ENCODE data around the gene NUDT9. TPM values are rescaled to one million over a fixed set of nuclear protein-coding genes. Genes with fewer than 3 reads are reported as not detected.
"Not testable (repeated sequence)": the region's sequence is repeated elsewhere in the genome, so short reads cannot be mapped to it uniquely, and the experiment has no call there.

NUDT9 gene
- total RNA-seq, 1 experiment from 2014 or later = 16.8 TPM

DNA sequence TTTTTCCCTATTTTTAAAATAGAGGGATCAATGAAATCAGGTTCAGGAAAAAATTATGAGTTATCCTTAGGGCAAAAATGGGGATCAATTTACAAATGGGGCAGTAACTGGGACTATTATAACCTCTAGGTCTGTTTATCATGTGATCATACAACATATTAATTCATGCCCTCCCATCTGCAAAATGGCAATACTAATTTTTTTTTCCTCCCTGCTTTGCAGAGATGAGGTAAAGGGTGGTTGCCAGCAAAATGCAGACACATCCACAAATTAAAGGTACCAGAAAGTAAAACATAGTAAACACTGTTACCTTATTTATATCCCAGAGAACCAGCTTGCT lies 31.9 kb upstream of the NUDT9 start:
- TSS peak; percentile 86 for BruUV-seq (replicated peaks)
- no peak for TF ChIP-seq CTCF (IDR thresholded peaks at IDR 0.05; ENCODE audit: unreplicated experiment)
- Mint-ChIP-seq H3K4me3 (ENCODE audit: low read depth, unreplicated experiment) (peak overlapping the region; percentile 77), H3K27me3 (ENCODE audit: unreplicated experiment) (no peaks in the 10 kb centered on the region), H3K27ac (ENCODE audit: unreplicated experiment) (no peak overlapping the region), H3K4me1 (ENCODE audit: low read depth, unreplicated experiment) (peaks cover 24% of the 10 kb centered on the region), H3K9me3 (ENCODE audit: low read depth, unreplicated experiment) (no peaks in the 10 kb centered on the region), H3K36me3 (ENCODE audit: insufficient read depth, unreplicated experiment) (peaks cover 25% of the 10 kb centered on the region)
- no peak for DNase-seq
- intact Hi-C loops (cut with micrococcal nuclease; ENCODE audit: unreplicated experiment) = no loop called here
- CTCF ChIA-PET = interaction anchor here (0.5 to 1.1 kb wide), 7 partner anchors 12 to 1117 kb away, joined by 3 to 5 read pairs (median 4); no protein-coding TSS in a partner anchor

GRCh38 chr4:87390891-87391575 lies 31.3 kb upstream of the NUDT9 start, which contains the start of gene HSD17B11:
TSS of gene HSD17B11 (minus strand) at chr4:87391188. CDS start at chr4:87391070, 118 bp downstream.
- CTCF ChIA-PET = interaction anchor here (0.5 to 1.1 kb wide), 9 partner anchors 11 to 1116 kb away, joined by 3 to 6 read pairs (median 4); no protein-coding TSS in a partner anchor
- no peak for TF ChIP-seq CTCF (IDR thresholded peaks at IDR 0.05; ENCODE audit: unreplicated experiment)
- no TSS peak for BruUV-seq (replicated peaks)
- Mint-ChIP-seq H3K4me3 (ENCODE audit: low read depth, unreplicated experiment) (peak within 1 kb of the TSS; percentile 77), H3K4me1 (ENCODE audit: low read depth, unreplicated experiment) (peaks cover 23% of the 10 kb centered on the region), H3K27ac (ENCODE audit: unreplicated experiment) (peak within 1 kb of the TSS; percentile 27), H3K27me3 (ENCODE audit: unreplicated experiment) (no peaks in the 10 kb centered on the region), H3K36me3 (ENCODE audit: insufficient read depth, unreplicated experiment) (peaks cover 25% of the 10 kb centered on the region), H3K9me3 (ENCODE audit: low read depth, unreplicated experiment) (no peaks in the 10 kb centered on the region)
- peak; percentile 73 for DNase-seq
- intact Hi-C loops (cut with micrococcal nuclease; ENCODE audit: unreplicated experiment) = no loop called here

- Mint-ChIP-seq H3K36me3 (ENCODE audit: insufficient read depth, unreplicated experiment) (peaks cover 25% of the 10 kb centered on the region), H3K27me3 (ENCODE audit: unreplicated experiment) (no peaks in the 10 kb centered on the region), H3K4me1 (ENCODE audit: low read depth, unreplicated experiment) (peaks cover 23% of the 10 kb centered on the region), H3K4me3 (ENCODE audit: low read depth, unreplicated experiment) (peak overlapping the region; percentile 77), H3K27ac (ENCODE audit: unreplicated experiment) (no peak overlapping the region), H3K9me3 (ENCODE audit: low read depth, unreplicated experiment) (no peaks in the 10 kb centered on the region)
- no peak for TF ChIP-seq CTCF (IDR thresholded peaks at IDR 0.05; ENCODE audit: unreplicated experiment)
- intact Hi-C loops (cut with micrococcal nuclease; ENCODE audit: unreplicated experiment) = no loop called here
- CTCF ChIA-PET = interaction anchor here (0.6 to 1.1 kb wide), 5 partner anchors 10 to 1116 kb away, joined by 3 to 6 read pairs (median 4); no protein-coding TSS in a partner anchor
- BruUV-seq (replicated peaks) = no TSS peak
- DNase-seq = no peak
Measured at GRCh38 chr4:87391576-87392054, 30.8 kb upstream of the NUDT9 start.

DNA sequence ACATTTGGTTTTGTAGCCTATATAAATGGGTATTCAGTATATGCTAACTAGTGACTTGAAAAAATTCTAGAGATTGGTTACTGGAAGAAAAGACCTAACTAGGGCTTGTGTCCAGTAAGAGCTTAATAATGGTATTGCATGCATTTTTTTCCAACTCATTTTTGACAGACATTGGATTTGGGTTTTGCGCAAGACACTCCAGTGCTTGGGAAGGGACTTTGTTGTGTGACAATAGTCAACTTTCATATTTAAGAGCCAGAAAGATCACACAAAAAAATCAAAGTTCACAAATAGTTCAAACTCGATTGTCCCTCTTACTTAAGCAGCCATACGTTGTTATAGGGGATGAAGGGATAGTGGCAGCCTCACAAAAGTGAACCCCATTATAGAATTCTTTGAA lies 30.2 kb upstream of the NUDT9 start:
- Mint-ChIP-seq H3K4me3 (ENCODE audit: low read depth, unreplicated experiment) (no peak overlapping the region), H3K4me1 (ENCODE audit: low read depth, unreplicated experiment) (peaks cover 17% of the 10 kb centered on the region), H3K9me3 (ENCODE audit: low read depth, unreplicated experiment) (no peaks in the 10 kb centered on the region), H3K27me3 (ENCODE audit: unreplicated experiment) (no peaks in the 10 kb centered on the region), H3K27ac (ENCODE audit: unreplicated experiment) (no peak overlapping the region), H3K36me3 (ENCODE audit: insufficient read depth, unreplicated experiment) (peaks cover 25% of the 10 kb centered on the region)
- DNase-seq = no peak
- intact Hi-C loops (cut with micrococcal nuclease; ENCODE audit: unreplicated experiment) = no loop called here
- no TSS peak for BruUV-seq (replicated peaks)
- no peak for TF ChIP-seq CTCF (IDR thresholded peaks at IDR 0.05; ENCODE audit: unreplicated experiment)
- CTCF ChIA-PET = interaction anchor here (0.6 kb wide), 1 partner anchor 24 kb away, joined by 3 read pairs; no protein-coding TSS in a partner anchor

GRCh38 chr4:87395073-87395472 lies 27.3 kb upstream of the NUDT9 start:
- CTCF ChIA-PET; H3K4me1 Mint-ChIP-seq (ENCODE audit: low read depth, unreplicated experiment); H3K4me3 Mint-ChIP-seq (ENCODE audit: low read depth, unreplicated experiment); DNase-seq; BruUV-seq (replicated peaks); H3K9me3 Mint-ChIP-seq (ENCODE audit: low read depth, unreplicated experiment); H3K27me3 Mint-ChIP-seq (ENCODE audit: unreplicated experiment); intact Hi-C loops (cut with micrococcal nuclease; ENCODE audit: unreplicated experiment); H3K27ac Mint-ChIP-seq (ENCODE audit: unreplicated experiment): not testable (repeated sequence)
- H3K36me3 Mint-ChIP-seq (ENCODE audit: insufficient read depth, unreplicated experiment) = peaks cover 15% of the 10 kb centered on the region

DNA sequence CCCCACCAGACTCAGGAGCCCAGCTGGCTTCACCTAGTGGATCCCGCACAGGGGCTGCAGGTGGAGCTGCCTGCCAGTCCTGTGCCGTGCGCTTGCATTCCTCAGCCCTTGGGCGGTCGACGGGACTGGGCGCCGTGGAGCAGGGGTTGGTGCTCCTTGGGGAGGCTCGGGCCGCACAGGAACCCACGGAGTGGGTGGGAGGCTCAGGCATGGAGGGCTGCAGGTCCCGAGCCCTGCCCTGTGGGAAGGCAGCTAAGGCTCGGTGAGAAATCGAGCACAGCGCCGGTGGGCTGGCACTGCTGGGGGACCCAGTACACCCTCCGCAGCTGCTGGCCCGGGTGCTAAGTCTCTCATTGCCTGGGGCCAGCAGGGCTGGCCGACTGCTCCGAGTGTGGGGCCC lies 26.5 kb upstream of the NUDT9 start:
- H3K27me3 Mint-ChIP-seq (ENCODE audit: unreplicated experiment); CTCF ChIA-PET; DNase-seq; H3K36me3 Mint-ChIP-seq (ENCODE audit: insufficient read depth, unreplicated experiment); BruUV-seq (replicated peaks); H3K27ac Mint-ChIP-seq (ENCODE audit: unreplicated experiment); intact Hi-C loops (cut with micrococcal nuclease; ENCODE audit: unreplicated experiment); H3K4me1 Mint-ChIP-seq (ENCODE audit: low read depth, unreplicated experiment); H3K9me3 Mint-ChIP-seq (ENCODE audit: low read depth, unreplicated experiment); H3K4me3 Mint-ChIP-seq (ENCODE audit: low read depth, unreplicated experiment): not testable (repeated sequence)
